GM12878 (cell line): Measurements from ENCODE around the gene TSR1. TPM values are rescaled to one million over a fixed set of nuclear protein-coding genes. Genes with fewer than 3 reads are reported as not detected.

Experiments used
- ATAC-seq: fragments of 200-7000 bp; cut with Tn5 transposase; 3 replicates; pipeline ENCODE4 v1.9.1; 2020; ENCODE audit warnings: mild to moderate bottlenecking, moderate library complexity
- BruUV-seq: library from RNA; stranded (reverse); fragments of 400-500 nt; replicated peaks from 2 replicates; lab custom pipeline; 2021; lab: Mats Ljungman, UMichigan
- CTCF ChIA-PET: fragments of 300-600 bp; sonication (Branson Sonifier 250); formaldehyde crosslinking; extraction: SDS; loops from one replicate; lab custom pipeline; 2021; ENCODE audit warnings: inconsistent platforms; lab: Yijun Ruan, JAX
- POLR2A ChIA-PET: fragments of 350-600 bp; formaldehyde crosslinking; extraction: SDS; loops from one replicate; lab custom pipeline; 2021; ENCODE audit warnings: inconsistent platforms; lab: Charles Lee
- RAD21 ChIA-PET: fragments of 300-600 bp; sonication (Branson Sonifier 250); formaldehyde crosslinking; loops from one replicate; lab custom pipeline; 2023; ENCODE audit warnings: antibody characterized with exemption; ENCODE audit not compliant: unreplicated experiment; lab: Charles Lee
- SMC1A ChIA-PET: fragments of 300-600 bp; sonication (Branson Sonifier 250); formaldehyde crosslinking; loops from one replicate; lab custom pipeline; 2023; ENCODE audit not compliant: unreplicated experiment, uncharacterized antibody; lab: Charles Lee
- DNase-seq: peaks from one replicate; pipeline ENCODE4 v3.0.0-alpha.2; 2011; ENCODE audit warnings: low read depth, low spot score
- FAIRE-seq: peaks from 3 replicates; lab custom pipeline; 2011; peaks lifted over from hg19 to GRCh38; lab: Jason Lieb, UNC
- H2AFZ ChIP-seq: 2 replicates; pipeline ENCODE4 v1.6.0; 2011; ENCODE audit warnings: low read depth, low read length, control low read depth; ENCODE audit not compliant: control insufficient read depth
- H3K27ac ChIP-seq: 2 replicates; pipeline ENCODE4 v1.5.1; 2011; ENCODE audit warnings: control low read depth; ENCODE audit not compliant: control insufficient read depth, insufficient read depth
- H3K27me3 ChIP-seq, 2 experiments: replicated peaks in 1 of 2; 2 replicates each; pipeline versions ENCODE4 v1.6.0 to v1.6.1; 2011; ENCODE audit warnings: low read length in 1 of 2; ENCODE audit not compliant: control insufficient read depth in 2 of 2, insufficient read depth in 2 of 2
- H3K36me3 ChIP-seq, 2 experiments: 2 replicates each; pipeline ENCODE4 v1.5.1; 2011; ENCODE audit warnings: low read length in 1 of 2; ENCODE audit not compliant: control insufficient read depth in 2 of 2, insufficient read depth in 2 of 2
- H3K4me1 ChIP-seq: 2 replicates; pipeline ENCODE4 v1.6.1; 2011; ENCODE audit warnings: mild to moderate bottlenecking, low read length, moderate library complexity, mixed read lengths; ENCODE audit not compliant: control insufficient read depth, insufficient read depth
- H3K4me2 ChIP-seq: 2 replicates; pipeline ENCODE4 v1.6.0; 2011; ENCODE audit warnings: control low read depth; ENCODE audit not compliant: control insufficient read depth, insufficient read depth
- H3K4me3 ChIP-seq: fragments of 200-600 bp; sonication (generic); 2 replicates; pipeline ENCODE4 v1.5.1; 2016
- H3K79me2 ChIP-seq: 2 replicates; pipeline ENCODE4 v1.6.0; 2011; ENCODE audit warnings: low read length; ENCODE audit not compliant: control insufficient read depth, insufficient read depth
- H3K9ac ChIP-seq: 2 replicates; pipeline ENCODE4 v1.8.0; 2011; ENCODE audit warnings: low read length, control low read depth, mixed read lengths; ENCODE audit not compliant: control insufficient read depth, insufficient read depth
- H3K9me3 ChIP-seq: replicated peaks from 3 replicates; pipeline ENCODE4 v1.5.1; 2011; ENCODE audit warnings: mild to moderate bottlenecking, low read length; ENCODE audit not compliant: control insufficient read depth, insufficient read depth
- H4K20me1 ChIP-seq: 2 replicates; pipeline ENCODE4 v1.6.0; 2011; ENCODE audit not compliant: control insufficient read depth, insufficient read depth
- MYC ChIP-seq: IDR thresholded peaks from 2 replicates; pipeline ENCODE4 v1.6.1; 2011; ENCODE audit warnings: mild to moderate bottlenecking, low read length, moderate library complexity, inconsistent platforms; ENCODE audit not compliant: insufficient read depth, insufficient replicate concordance, insufficient read length, severe bottlenecking
- ZBTB40 ChIP-seq: fragments of 450-650 bp; IDR thresholded peaks from 2 replicates; pipeline ENCODE4 v1.6.1; 2016; ENCODE audit warnings: mild to moderate bottlenecking, moderate library complexity, borderline replicate concordance
- WGBS: methylation state at CpG from one replicate; pipeline ENCODE4 v1.1.6; 2016; ENCODE audit warnings: low lambda C conversion rate; ENCODE audit not compliant: insufficient replicate concordance, insufficient coverage; ENCODE audit errors: missing lambda C conversion rate; 5-methylcytosine and 5-hydroxymethylcytosine counted together
- in situ Hi-C: fragments of 300-500 bp; cut with MboI; formaldehyde crosslinking; loops from 9 replicates; pipeline ENCODE4 v1.14.3; 2018; ENCODE audit warnings: mixed read lengths
- intact Hi-C: fragments of 100-400 bp; cut with micrococcal nuclease; formaldehyde crosslinking; loops from one replicate; pipeline ENCODE4 v1.14.2; 2022; ENCODE audit not compliant: unreplicated experiment
- polyA plus RNA-seq, 11 experiments: library from polyadenylated mRNA; depleted of rRNA in 4 of 11; unstranded in 6 of 11; stranded (reverse) in 5 of 11; fragments of >200 nt; fragmentation: Nextera tagmentation in 4 of 11; fragmentation: Illumina TruSeq in 1 of 11; extraction: Ambion mirVana in 4 of 11; extraction: Trizol in 1 of 11; gene quantifications; 1 replicate in 1 of 11; 2 replicates in 10 of 11; pipeline versions ENCODE4 v1.2.1 to v1.2.3, GENCODE V29; 2011 to 2016; ENCODE audit warnings: inconsistent platforms in 2 of 11, missing spikeins in 2 of 11, low read depth in 1 of 11
- total RNA-seq, 4 experiments: library from RNA; depleted of rRNA in 3 of 4; stranded (reverse); fragments of >200 nt in 3 of 4; fragmentation: Illumina TruSeq in 1 of 4; extraction: Trizol in 1 of 4; gene quantifications; 2 replicates each; pipeline versions ENCODE4 v1.2.1 to v1.2.3, GENCODE V29; 2013 to 2021

TSR1 gene
- total and polyA plus RNA-seq, 10 of the 15 experiments (the other 5 are each of a cell fraction or from before 2014, with no cell fraction given) = 14.7 to 100 (median 46.9) TPM

GRCh38 chr17:2383628-2384167, 47.4 kb upstream of the TSR1 start (continued):
- no peak for TF ChIP-seq MYC
- TF ChIP-seq, all 136 proteins: peak for 0

- in situ Hi-C loops (no loop called here), intact Hi-C loops (no loop called here)
- Histone ChIP-seq H2AFZ (no peak overlapping the region), H3K9ac (no peak overlapping the region), H3K4me1 (no peaks in the 10 kb centered on the region), H3K27me3 (no peaks in the 10 kb centered on the region), H3K4me3 (no peak overlapping the region), H3K9me3 (no peaks in the 10 kb centered on the region), H4K20me1 (no peaks in the 10 kb centered on the region), H3K79me2 (no peaks in the 10 kb centered on the region), H3K4me2 (no peak overlapping the region), H3K27ac (no peak overlapping the region), H3K36me3 (peaks cover 0 to 1% of the 10 kb centered on the region in 2 experiments; a peak in 3 of 4 replicates)
- TF ChIP-seq ZBTB40 = no peak
- 68% methylated on average over 15 of the region's 15 CpGs for WGBS
- ChIA-PET POLR2A (no interaction called here), SMC1A (interaction anchor here (1.0 to 10.7 kb wide), 7 partner anchors 11 to 145 kb away, joined by 3 to 364 read pairs (median 5); no protein-coding TSS in a partner anchor), CTCF (interaction anchor here (1.5 to 12.3 kb wide), 7 partner anchors 11 to 130 kb away, joined by 5 to 597 read pairs (median 12); partner anchors contain the start of genes METTL16 and MNT), RAD21 (interaction anchor here (3.1 to 7.5 kb wide), 2 partner anchors 21 to 34 kb away, joined by 54 to 376 read pairs; partner anchors contain the start of gene MNT)
- no peak for DNase-seq
- no TSS peak for BruUV-seq
- ATAC-seq = no peak
- no peak for FAIRE-seq
Measured at GRCh38 chr17:2380950-2381649, 44.8 kb upstream of the TSR1 start.
